GM21723 (cell line): Measurements from ENCODE around the gene HES6.

Experiments
- ATAC-seq: cut with Tn5 transposase; IDR thresholded peaks from one replicate; pipeline ENCODE4 v1.9.1; 2021; ENCODE audit warnings: mild to moderate bottlenecking, moderate library complexity; ENCODE audit not compliant: unreplicated experiment

HES6 gene

GRCh38 chr2:238239863-238240756 lies at the start of gene HES6:
TSS of gene HES6 (minus strand) at chr2:238240038. CDS start at chr2:238239905, 133 bp downstream.
- ATAC-seq, result peak; percentile 86

- ATAC-seq, result no peak
Observed at GRCh38 chr2:238289574-238289973, 49.7 kb upstream of the HES6 start.

- ATAC-seq, result peak; percentile 90
Observed at GRCh38 chr2:238288650-238289573, 49.1 kb upstream of the HES6 start.

- peak; percentile 45 for ATAC-seq
Observed at GRCh38 chr2:238287737-238288649, 48.2 kb upstream of the HES6 start, which contains the start of gene PER2. TSS of gene PER2 (minus strand) at chr2:238288610. CDS start at chr2:238277936, 10,674 bp downstream.

- no peak for ATAC-seq
Observed at GRCh38 chr2:238286987-238287736, 47.3 kb upstream of the HES6 start.

GRCh38 chr2:238286551-238286950 lies 46.7 kb upstream of the HES6 start:
- ATAC-seq, result no peak

- ATAC-seq, result no peak
Observed at GRCh38 chr2:238286095-238286494, 46.3 kb upstream of the HES6 start.

- no peak for ATAC-seq
Observed at GRCh38 chr2:238285653-238286082, 45.8 kb upstream of the HES6 start.

- ATAC-seq, result no peak
Observed at GRCh38 chr2:238284802-238285515, 45.1 kb upstream of the HES6 start.

GRCh38 chr2:238282861-238283738 lies 43.3 kb upstream of the HES6 start:
- ATAC-seq, result no peak

- no peak for ATAC-seq
Observed at GRCh38 chr2:238281826-238282480, 42.1 kb upstream of the HES6 start.

- no peak for ATAC-seq
Observed at GRCh38 chr2:238280083-238280825, 40.4 kb upstream of the HES6 start.

GRCh38 chr2:238279324-238279682 lies 39.5 kb upstream of the HES6 start:
- no peak for ATAC-seq

GRCh38 chr2:238278626-238279323 lies 38.9 kb upstream of the HES6 start:
- no peak for ATAC-seq

- no peak for ATAC-seq
Observed at GRCh38 chr2:238277695-238278094, 37.9 kb upstream of the HES6 start.

- no peak for ATAC-seq
Observed at GRCh38 chr2:238274152-238274865, 34.5 kb upstream of the HES6 start.
